Osteocyte (in vitro differentiated cells): Measurements from ENCODE around the gene PSMB8. TPM values are rescaled to one million over a fixed set of nuclear protein-coding genes. Genes with fewer than 3 reads are reported as not detected.

ENCODE experiments used
- DNase-seq: peaks from one replicate; pipeline ENCODE4 v3.0.0; 2021; ENCODE audit warnings: mixed read lengths; ENCODE audit not compliant: unreplicated experiment; ENCODE audit errors: extremely low spot score
- H3K27ac Mint-ChIP-seq: one replicate; pipeline ENCODE4 v1.8.0; 2021; ENCODE audit warnings: mild to moderate bottlenecking, mixed read lengths; ENCODE audit not compliant: unreplicated experiment
- H3K27me3 Mint-ChIP-seq: one replicate; pipeline ENCODE4 v1.8.0; 2021; ENCODE audit warnings: mixed read lengths; ENCODE audit not compliant: unreplicated experiment
- H3K36me3 Mint-ChIP-seq: one replicate; pipeline ENCODE4 v1.8.0; 2021; ENCODE audit warnings: mixed read lengths; ENCODE audit not compliant: unreplicated experiment
- H3K4me1 Mint-ChIP-seq: one replicate; pipeline ENCODE4 v1.8.0; 2021; ENCODE audit warnings: mixed read lengths; ENCODE audit not compliant: unreplicated experiment
- H3K4me3 Mint-ChIP-seq: one replicate; pipeline ENCODE4 v1.8.0; 2021; ENCODE audit warnings: mild to moderate bottlenecking, moderate library complexity, mixed read lengths; ENCODE audit not compliant: unreplicated experiment
- H3K9me3 Mint-ChIP-seq: one replicate; pipeline ENCODE4 v1.8.0; 2021; ENCODE audit warnings: mixed read lengths; ENCODE audit not compliant: unreplicated experiment
- CTCF ChIP-seq: fragments of 200-600 bp; sonication (generic); IDR thresholded peaks from 2 replicates; pipeline ENCODE4 v1.5.0; 2021; ENCODE audit warnings: antibody characterized with exemption, mild to moderate bottlenecking, moderate library complexity
- total RNA-seq: library from RNA; stranded (reverse); gene quantifications from 2 replicates; pipeline ENCODE4 v1.2.1, GENCODE V29; 2021

PSMB8 gene
- total RNA-seq, 1 donor from 2014 or later, result 66.1 TPM

- H3K27me3 Mint-ChIP-seq, result no peaks in the 10 kb centered on the region
- H3K4me3 Mint-ChIP-seq, result no peak overlapping the region
- H3K36me3 Mint-ChIP-seq, result peaks cover 6% of the 10 kb centered on the region
- DNase-seq, result no peak
- H3K27ac Mint-ChIP-seq, result no peak overlapping the region
- H3K4me1 Mint-ChIP-seq, result peaks cover 27% of the 10 kb centered on the region
- no peak for TF ChIP-seq CTCF
- no peaks in the 10 kb centered on the region for H3K9me3 Mint-ChIP-seq
Measured at GRCh38 chr6:32857156-32857891, 13.5 kb upstream of the PSMB8 start.

- Mint-ChIP-seq H3K36me3 (peaks cover 12% of the 10 kb centered on the region), H3K27me3 (no peaks in the 10 kb centered on the region), H3K27ac (peak overlapping the region; percentile 21), H3K4me3 (peak overlapping the region; percentile 19), H3K9me3 (no peaks in the 10 kb centered on the region), H3K4me1 (peaks cover 32% of the 10 kb centered on the region)
- no peak for TF ChIP-seq CTCF
- no peak for DNase-seq
Measured at GRCh38 chr6:32855467-32856174, 11.8 kb upstream of the PSMB8 start.

DNA sequence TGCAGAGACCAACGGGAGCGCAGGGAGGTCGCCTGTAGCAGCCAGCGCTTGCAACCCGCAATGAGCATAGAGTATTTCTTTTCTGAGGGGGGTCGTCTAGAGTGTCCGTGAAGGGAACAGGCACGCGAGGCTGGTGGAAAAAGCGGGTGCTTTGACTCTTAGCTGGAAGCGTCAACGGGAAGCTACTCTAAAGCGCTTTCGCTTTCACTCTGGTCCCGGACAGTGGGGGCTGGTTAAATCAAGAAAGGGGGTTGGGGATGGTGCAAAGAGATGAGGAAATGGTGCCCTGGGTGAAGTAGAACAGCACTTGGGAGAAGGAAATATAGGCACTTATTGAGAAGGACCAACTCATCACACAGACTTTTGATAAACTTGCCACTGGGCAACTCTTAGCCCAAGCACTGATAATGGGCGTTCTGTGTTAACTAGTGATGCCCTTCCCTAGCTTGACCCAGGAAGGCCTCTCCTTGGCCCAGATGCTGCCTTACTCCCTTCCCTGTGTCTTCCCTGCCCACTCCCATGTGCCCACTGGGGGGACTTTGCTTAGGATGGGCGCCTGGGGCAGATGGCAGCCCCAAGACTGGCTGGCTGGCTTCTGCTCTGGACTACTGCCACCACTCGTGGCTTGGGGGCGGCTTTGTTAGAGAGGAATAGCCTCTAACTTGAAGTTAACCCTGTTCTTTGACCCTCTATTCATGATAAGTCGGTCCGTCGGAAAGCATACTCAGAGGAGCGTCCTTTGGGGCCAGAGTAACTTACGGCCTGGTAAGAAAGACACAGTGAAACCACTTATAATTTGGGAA is 10.7 kb upstream of the PSMB8 start:
- Mint-ChIP-seq H3K4me3 (peak overlapping the region; percentile 92), H3K27ac (peak overlapping the region; percentile 100), H3K27me3 (no peaks in the 10 kb centered on the region), H3K9me3 (no peaks in the 10 kb centered on the region), H3K4me1 (peaks cover 32% of the 10 kb centered on the region), H3K36me3 (peaks cover 21% of the 10 kb centered on the region)
- TF ChIP-seq CTCF, result no peak
- DNase-seq, result no peak

DNA sequence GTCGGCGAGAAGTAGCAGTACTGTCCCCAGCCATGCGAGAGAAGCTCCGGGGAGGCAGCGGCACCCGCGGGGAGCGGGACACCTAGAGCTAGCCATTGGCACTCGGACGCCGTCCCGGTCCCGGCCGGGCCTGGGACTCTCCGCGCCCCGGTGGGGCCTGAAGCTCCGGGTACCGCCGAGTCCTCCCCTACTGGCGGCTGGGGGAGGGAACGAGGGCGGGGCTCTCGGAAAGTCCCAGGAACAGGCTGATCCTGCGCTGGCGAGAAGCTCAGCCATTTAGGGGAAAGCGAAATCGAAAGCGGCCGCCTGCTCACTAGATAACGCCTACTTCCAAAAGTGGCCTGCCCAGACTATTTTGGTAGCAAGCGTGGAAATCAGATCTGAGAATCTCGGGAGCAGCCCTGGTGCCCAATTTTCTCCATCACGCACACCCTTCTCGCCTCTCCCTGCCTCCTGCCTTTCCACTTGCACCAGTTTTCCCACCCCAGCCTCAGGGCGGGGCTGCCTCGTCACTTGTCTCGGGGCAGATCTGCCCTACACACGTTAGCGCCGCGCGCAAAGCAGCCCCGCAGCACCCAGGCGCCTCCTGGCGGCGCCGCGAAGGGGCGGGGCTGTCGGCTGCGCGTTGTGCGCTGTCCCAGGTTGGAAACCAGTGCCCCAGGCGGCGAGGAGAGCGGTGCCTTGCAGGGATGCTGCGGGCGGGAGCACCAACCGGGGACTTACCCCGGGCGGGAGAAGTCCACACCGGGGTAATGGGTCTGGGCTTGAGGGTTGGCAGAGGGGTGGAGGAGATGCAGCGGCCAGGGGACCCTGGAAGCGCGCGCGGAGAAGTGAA is 9.9 kb upstream of the PSMB8 start, which contains the start of the genes PSMB9 and TAP1:
Gene PSMB9 (plus strand): TSS at position 652 of the 835 bp plus-strand sequence. CDS start 38 bp downstream, at position 690.
Gene TAP1 (minus strand): TSS at position 164 of the 835 bp plus-strand sequence. CDS start 68 bp downstream, at position 96.
- Mint-ChIP-seq H3K4me3 (peak within 1 kb of the TSS; percentile 92), H3K27ac (peak within 1 kb of the TSS; percentile 100), H3K27me3 (no peaks in the 10 kb centered on the region), H3K4me1 (peaks cover 32% of the 10 kb centered on the region), H3K9me3 (no peaks in the 10 kb centered on the region), H3K36me3 (peaks cover 25% of the 10 kb centered on the region)
- TF ChIP-seq CTCF, result peak; percentile 82
- peak; percentile 97 for DNase-seq
